Fibroblast of the aortic adventitia (primary cell): ENCODE measurements around the gene LHFPL3. TPM values are rescaled to one million over a fixed set of nuclear protein-coding genes. Genes with fewer than 3 reads are reported as not detected.

ENCODE experiments used
- DNase-seq: peaks from one replicate; pipeline ENCODE4 v3.0.0-alpha.2; 2010; ENCODE audit warnings: low read depth
- H3K4me3 ChIP-seq: 2 replicates; pipeline ENCODE4 v1.5.1; 2011; ENCODE audit warnings: low read depth, mild to moderate bottlenecking, control low read depth, low read length, moderate library complexity
- CTCF ChIP-seq: IDR thresholded peaks from 2 replicates; pipeline ENCODE4 v1.5.1; 2011; ENCODE audit warnings: mild to moderate bottlenecking, low read length, control low read depth, inconsistent platforms; ENCODE audit not compliant: insufficient read depth
- total RNA-seq: library from RNA; depleted of rRNA; stranded (reverse); fragments of >200 nt; gene quantifications from 2 replicates; pipeline ENCODE4 v1.2.3, GENCODE V29; 2012; ENCODE audit warnings: low replicate concordance

Gene LHFPL3
- total RNA-seq, 1 donor: not detected

- DNase-seq: no peak
- TF ChIP-seq CTCF: no peak
- H3K4me3 ChIP-seq: no peak overlapping the region
Observed at GRCh38 chr7:104388222-104388621, 59.8 kb downstream of the LHFPL3 start.

GRCh38 chr7:104395162-104395561 lies 66.8 kb downstream of the LHFPL3 start:
- no peak overlapping the region for H3K4me3 ChIP-seq
- no peak for DNase-seq
- TF ChIP-seq CTCF: no peak

GRCh38 chr7:104397442-104397841 lies 69.0 kb downstream of the LHFPL3 start:
- TF ChIP-seq CTCF: no peak
- DNase-seq: no peak
- H3K4me3 ChIP-seq: no peak overlapping the region

GRCh38 chr7:104408371-104408770 lies 80.0 kb downstream of the LHFPL3 start:
- no peak for TF ChIP-seq CTCF
- no peak for DNase-seq
- H3K4me3 ChIP-seq: no peak overlapping the region

- DNase-seq: no peak
- no peak overlapping the region for H3K4me3 ChIP-seq
- TF ChIP-seq CTCF: no peak
Observed at GRCh38 chr7:104410742-104411141, 82.3 kb downstream of the LHFPL3 start.

- TF ChIP-seq CTCF: no peak
- H3K4me3 ChIP-seq: no peak overlapping the region
- no peak for DNase-seq
Observed at GRCh38 chr7:104412911-104413310, 84.5 kb downstream of the LHFPL3 start.

GRCh38 chr7:104414216-104414615 lies 85.8 kb downstream of the LHFPL3 start:
- no peak for DNase-seq
- TF ChIP-seq CTCF: no peak
- no peak overlapping the region for H3K4me3 ChIP-seq
